ENCODE data around the gene NMUR1.

Gene NMUR1

GRCh38 chr2:231554327-231554726, 24.1 kb upstream of the NMUR1 start:
- no peak for DNase-seq

GRCh38 chr2:231552752-231553151, 22.5 kb upstream of the NMUR1 start:
- no peak for DNase-seq

- no peak for DNase-seq
These were observed 19.4 kb upstream of the NMUR1 start for GRCh38 chr2:231549446-231550239.

- DNase-seq: no peak
These were observed 18.5 kb upstream of the NMUR1 start for GRCh38 chr2:231548752-231549151.

- DNase-seq: no peak
These were observed 17.3 kb upstream of the NMUR1 start for GRCh38 chr2:231547315-231548110.

- DNase-seq: no peak
These were observed 15.9 kb upstream of the NMUR1 start for GRCh38 chr2:231546014-231546715.

GRCh38 chr2:231545105-231545902, 15.1 kb upstream of the NMUR1 start:
- DNase-seq: peak in 3 of 5 experiments; percentile 28 to 96 (median 44)

- no peak for DNase-seq
These were observed 11.9 kb upstream of the NMUR1 start for GRCh38 chr2:231542136-231542535.

GRCh38 chr2:231541645-231542044, 11.4 kb upstream of the NMUR1 start:
- peak in 1 of 5 experiments; percentile 48 for DNase-seq

GRCh38 chr2:231539991-231540390, 9.7 kb upstream of the NMUR1 start:
- DNase-seq: no peak

- DNase-seq: no peak
These were observed 5.7 kb upstream of the NMUR1 start for GRCh38 chr2:231535961-231536360.

GRCh38 chr2:231533777-231534125, 3.5 kb upstream of the NMUR1 start:
- DNase-seq: no peak

- DNase-seq: no peak
These were observed 3.0 kb upstream of the NMUR1 start for GRCh38 chr2:231533086-231533776.

GRCh38 chr2:231532756-231533035, 2.5 kb upstream of the NMUR1 start:
- no peak for DNase-seq

GRCh38 chr2:231531883-231532755, 1.9 kb upstream of the NMUR1 start:
- no peak for DNase-seq

GRCh38 chr2:231531466-231531865, 1.2 kb upstream of the NMUR1 start:
- no peak for DNase-seq

- no peak for DNase-seq
These were observed 1.6 kb downstream of the NMUR1 start for GRCh38 chr2:231528636-231529030.

- no peak for DNase-seq
These were observed 2.1 kb downstream of the NMUR1 start for GRCh38 chr2:231527955-231528635.

- DNase-seq: no peak
These were observed 3.2 kb downstream of the NMUR1 start for GRCh38 chr2:231527091-231527395.

GRCh38 chr2:231526341-231527090, 3.7 kb downstream of the NMUR1 start:
- DNase-seq: no peak
